Erythroblast (primary cell): Measurements from ENCODE around the gene INO80D.

Experiments
- GATA1 ChIP-seq: IDR thresholded peaks from 2 replicates; pipeline ENCODE4 v1.6.1; 2011; ENCODE audit warnings: low read depth, mild to moderate bottlenecking, control low read depth, low read length, moderate library complexity
- POLR2A ChIP-seq: IDR thresholded peaks from 2 replicates; pipeline ENCODE4 v1.6.1; 2011; ENCODE audit warnings: mild to moderate bottlenecking, low read length

DNA sequence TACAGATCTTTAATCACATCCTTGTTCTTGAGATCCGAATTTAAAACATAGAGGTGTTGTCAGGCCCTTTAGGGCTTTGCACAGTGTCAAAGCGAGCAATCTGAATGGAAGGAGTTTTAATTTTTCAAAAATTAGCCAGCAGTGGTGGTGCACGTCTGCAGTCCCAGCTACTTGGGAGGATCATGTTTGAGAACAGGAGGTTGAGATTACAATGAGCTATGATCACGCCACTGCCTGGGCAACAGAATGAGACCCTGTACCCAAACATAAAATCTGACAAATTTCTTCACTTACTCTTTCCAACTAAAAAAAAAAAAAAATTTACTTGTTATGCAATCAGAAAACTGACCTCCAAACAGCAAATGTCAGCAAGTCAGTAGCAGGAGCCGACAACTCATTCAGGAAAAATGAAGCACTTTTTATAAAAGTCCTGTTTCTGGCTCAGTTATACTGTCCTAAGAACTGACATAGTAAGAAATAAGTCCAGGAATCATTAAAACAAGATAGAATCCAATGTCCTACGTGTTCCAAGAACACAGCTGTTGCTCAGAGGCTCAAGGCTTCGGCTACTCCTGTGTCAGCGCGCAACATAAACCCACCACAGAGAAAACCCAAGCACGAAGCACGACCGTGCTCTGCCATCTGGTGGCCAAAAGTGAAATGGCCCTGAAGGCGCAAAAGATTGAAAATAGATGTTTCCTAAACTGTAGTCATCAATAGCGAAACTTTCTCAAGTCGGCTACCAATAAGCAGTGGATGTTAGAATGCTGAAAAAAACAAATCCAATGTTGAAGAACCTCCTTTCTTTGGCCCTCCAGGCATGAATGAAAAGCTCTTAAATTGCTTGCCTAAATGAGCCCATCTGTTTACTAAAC is 138.1 kb downstream of the INO80D start:
- TF ChIP-seq POLR2A (no peak), GATA1 (no peak)
